Inflammatory macrophage treated with lipopolysaccharide for 4 hours (primary cell): ENCODE results near the gene KCNJ16.

Experiments used
- DNase-seq: peaks from one replicate; pipeline ENCODE4 v3.0.0-alpha.2; 2020

KCNJ16 gene

GRCh38 chr17:70070305-70071027, 4.6 kb upstream of the KCNJ16 start:
- no peak for DNase-seq

- DNase-seq: no peak
Observed at GRCh38 chr17:70071127-70071526, 3.9 kb upstream of the KCNJ16 start.

- DNase-seq: no peak
Observed at GRCh38 chr17:70071620-70072019, 3.4 kb upstream of the KCNJ16 start.

- peak; percentile 13 for DNase-seq
Observed at GRCh38 chr17:70072546-70073309, 2.3 kb upstream of the KCNJ16 start.

GRCh38 chr17:70073310-70073709, 1.7 kb upstream of the KCNJ16 start:
- DNase-seq: no peak

- no peak for DNase-seq
Observed at GRCh38 chr17:70073799-70074198, 1.2 kb upstream of the KCNJ16 start.

GRCh38 chr17:70074236-70074830, 692 bp upstream of the KCNJ16 start:
- DNase-seq: no peak

GRCh38 chr17:70076189-70076588, 1.2 kb downstream of the KCNJ16 start:
- DNase-seq: no peak

- no peak for DNase-seq
Observed at GRCh38 chr17:70076831-70077230, 1.8 kb downstream of the KCNJ16 start.

GRCh38 chr17:70078549-70078948, 3.5 kb downstream of the KCNJ16 start:
- no peak for DNase-seq

- DNase-seq: no peak
Observed at GRCh38 chr17:70078994-70079531, 4.0 kb downstream of the KCNJ16 start.

- no peak for DNase-seq
Observed at GRCh38 chr17:70080541-70081347, 5.7 kb downstream of the KCNJ16 start.

GRCh38 chr17:70081885-70082284, 6.9 kb downstream of the KCNJ16 start:
- DNase-seq: no peak

- no peak for DNase-seq
Observed at GRCh38 chr17:70084476-70084875, 9.5 kb downstream of the KCNJ16 start.

GRCh38 chr17:70086516-70086915, 11.5 kb downstream of the KCNJ16 start:
- DNase-seq: no peak

GRCh38 chr17:70089513-70090148, 14.6 kb downstream of the KCNJ16 start:
- no peak for DNase-seq

- DNase-seq: no peak
Observed at GRCh38 chr17:70091005-70091568, 16.1 kb downstream of the KCNJ16 start.

GRCh38 chr17:70091696-70092095, 16.7 kb downstream of the KCNJ16 start:
- DNase-seq: no peak

GRCh38 chr17:70093163-70093562, 18.1 kb downstream of the KCNJ16 start:
- DNase-seq: no peak

- no peak for DNase-seq
Observed at GRCh38 chr17:70095455-70095854, 20.4 kb downstream of the KCNJ16 start.

- DNase-seq: no peak
Observed at GRCh38 chr17:70096861-70097260, 21.8 kb downstream of the KCNJ16 start.

GRCh38 chr17:70098030-70098429, 23.0 kb downstream of the KCNJ16 start:
- no peak for DNase-seq
